Type B pancreatic cell (in vitro differentiated cells): ENCODE measurements around the gene SLC25A26. TPM values are rescaled to one million over a fixed set of nuclear protein-coding genes. Genes with fewer than 3 reads are reported as not detected.
A peak's percentile ranks its signal among the peaks of the same experiment; 100 is the strongest.

ENCODE experiments used
- DNase-seq: peaks from one replicate; pipeline ENCODE4 v3.0.0; 2021; ENCODE audit warnings: mixed read lengths; ENCODE audit not compliant: unreplicated experiment; ENCODE audit errors: extremely low spot score
- H3K27ac Mint-ChIP-seq: 2 replicates; pipeline ENCODE4 v1.8.0; 2021; ENCODE audit warnings: mild to moderate bottlenecking, mixed read lengths
- H3K27me3 Mint-ChIP-seq: 2 replicates; pipeline ENCODE4 v1.8.0; 2021; ENCODE audit warnings: mixed read lengths
- H3K36me3 Mint-ChIP-seq: 2 replicates; pipeline ENCODE4 v1.8.0; 2021; ENCODE audit warnings: mixed read lengths
- H3K4me1 Mint-ChIP-seq: one replicate; pipeline ENCODE4 v1.8.0; 2021; ENCODE audit warnings: mixed read lengths; ENCODE audit not compliant: unreplicated experiment
- H3K4me3 Mint-ChIP-seq: 2 replicates; pipeline ENCODE4 v1.8.0; 2021; ENCODE audit warnings: mild to moderate bottlenecking, mixed read lengths
- H3K9me3 Mint-ChIP-seq: 2 replicates; pipeline ENCODE4 v1.8.0; 2021; ENCODE audit warnings: mixed read lengths
- total RNA-seq: library from RNA; stranded (reverse); gene quantifications from 2 replicates; pipeline ENCODE4 v1.2.1, GENCODE V29; 2021; ENCODE audit warnings: low replicate concordance
- TF ChIP-seq, protein P1 (sequence below): fragments of 200-600 bp; sonication (generic); conservative IDR thresholded peaks from 2 replicates; pipeline ENCODE4 v1.5.0; 2021; ENCODE audit warnings: antibody characterized with exemption, mild to moderate bottlenecking

SLC25A26 gene
- total RNA-seq, 1 donor from 2014 or later, result 13.4 TPM

DNA sequence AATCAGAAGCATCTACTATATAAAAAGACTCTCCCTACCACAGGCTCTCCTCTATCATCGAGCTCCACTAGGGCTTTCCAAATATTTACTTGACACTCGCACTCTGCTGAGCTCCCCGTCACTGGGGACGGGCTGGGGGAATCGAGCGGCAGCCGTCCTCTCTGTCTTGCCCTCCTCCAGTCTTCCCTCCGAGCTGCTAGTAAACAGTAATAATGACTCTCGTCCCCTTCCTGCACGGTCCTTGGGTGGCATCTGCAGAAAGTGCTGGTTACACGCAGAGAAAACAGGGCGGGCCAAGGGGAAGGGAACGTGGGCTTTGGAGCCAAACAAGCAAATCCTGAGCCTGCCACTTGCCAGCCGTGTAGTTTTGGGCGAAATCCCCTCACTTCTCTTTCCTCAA lies 183.4 kb downstream of the SLC25A26 start:
- no peaks in the 10 kb centered on the region for H3K36me3 Mint-ChIP-seq
- H3K4me3 Mint-ChIP-seq, result no peak overlapping the region
- no peaks in the 10 kb centered on the region for H3K27me3 Mint-ChIP-seq
- DNase-seq, result no peak
- peaks cover 29% of the 10 kb centered on the region for H3K4me1 Mint-ChIP-seq
- TF ChIP-seq, protein P1, sequence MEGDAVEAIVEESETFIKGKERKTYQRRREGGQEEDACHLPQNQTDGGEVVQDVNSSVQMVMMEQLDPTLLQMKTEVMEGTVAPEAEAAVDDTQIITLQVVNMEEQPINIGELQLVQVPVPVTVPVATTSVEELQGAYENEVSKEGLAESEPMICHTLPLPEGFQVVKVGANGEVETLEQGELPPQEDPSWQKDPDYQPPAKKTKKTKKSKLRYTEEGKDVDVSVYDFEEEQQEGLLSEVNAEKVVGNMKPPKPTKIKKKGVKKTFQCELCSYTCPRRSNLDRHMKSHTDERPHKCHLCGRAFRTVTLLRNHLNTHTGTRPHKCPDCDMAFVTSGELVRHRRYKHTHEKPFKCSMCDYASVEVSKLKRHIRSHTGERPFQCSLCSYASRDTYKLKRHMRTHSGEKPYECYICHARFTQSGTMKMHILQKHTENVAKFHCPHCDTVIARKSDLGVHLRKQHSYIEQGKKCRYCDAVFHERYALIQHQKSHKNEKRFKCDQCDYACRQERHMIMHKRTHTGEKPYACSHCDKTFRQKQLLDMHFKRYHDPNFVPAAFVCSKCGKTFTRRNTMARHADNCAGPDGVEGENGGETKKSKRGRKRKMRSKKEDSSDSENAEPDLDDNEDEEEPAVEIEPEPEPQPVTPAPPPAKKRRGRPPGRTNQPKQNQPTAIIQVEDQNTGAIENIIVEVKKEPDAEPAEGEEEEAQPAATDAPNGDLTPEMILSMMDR, result no peak
- peak overlapping the region; percentile 42 for H3K27ac Mint-ChIP-seq
- H3K9me3 Mint-ChIP-seq, result no peaks in the 10 kb centered on the region

DNA sequence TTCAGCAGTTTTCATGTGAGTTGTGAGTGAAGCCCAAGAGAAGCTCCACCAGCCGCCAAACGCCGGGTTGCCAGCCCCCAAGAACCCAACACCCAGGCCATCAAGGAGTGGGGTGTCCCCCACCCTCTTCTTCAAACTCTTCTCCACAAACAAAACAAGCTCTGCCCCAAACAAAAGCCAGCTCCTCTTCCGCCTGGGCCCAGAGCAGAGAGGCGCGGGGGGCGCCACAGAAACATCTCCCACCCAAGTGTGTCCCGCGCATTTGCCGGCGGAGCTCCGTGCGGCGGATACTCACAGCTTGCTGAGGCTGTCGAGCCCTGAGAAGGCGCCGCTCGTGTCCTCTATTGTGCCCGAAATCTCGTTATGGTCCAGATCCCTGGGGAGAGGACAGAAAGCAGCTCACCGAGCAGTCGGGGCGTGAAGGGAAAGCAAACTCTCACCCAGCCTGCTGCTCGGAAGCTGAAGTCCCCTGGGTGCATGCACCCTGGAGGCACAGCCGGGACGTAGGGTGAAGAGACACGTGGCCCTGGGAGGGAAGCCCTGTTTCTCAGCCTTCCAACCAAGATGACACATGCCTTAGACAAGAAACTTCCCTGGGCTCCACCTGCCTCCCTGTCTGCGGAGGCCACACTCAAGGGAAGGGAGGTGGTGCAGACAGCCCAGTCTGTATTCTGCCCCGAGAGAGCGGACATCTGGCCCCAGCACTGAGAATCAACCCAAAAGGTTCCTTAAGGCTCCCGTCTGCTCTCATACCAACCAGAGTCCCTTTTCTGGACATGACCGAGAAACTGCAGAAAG lies 184.3 kb downstream of the SLC25A26 start:
- no peak overlapping the region for H3K27ac Mint-ChIP-seq
- TF ChIP-seq, protein P1, result no peak
- H3K27me3 Mint-ChIP-seq, result no peaks in the 10 kb centered on the region
- no peaks in the 10 kb centered on the region for H3K9me3 Mint-ChIP-seq
- H3K4me1 Mint-ChIP-seq, result peaks cover 29% of the 10 kb centered on the region
- no peak overlapping the region for H3K4me3 Mint-ChIP-seq
- DNase-seq, result no peak
- H3K36me3 Mint-ChIP-seq, result no peaks in the 10 kb centered on the region

DNA sequence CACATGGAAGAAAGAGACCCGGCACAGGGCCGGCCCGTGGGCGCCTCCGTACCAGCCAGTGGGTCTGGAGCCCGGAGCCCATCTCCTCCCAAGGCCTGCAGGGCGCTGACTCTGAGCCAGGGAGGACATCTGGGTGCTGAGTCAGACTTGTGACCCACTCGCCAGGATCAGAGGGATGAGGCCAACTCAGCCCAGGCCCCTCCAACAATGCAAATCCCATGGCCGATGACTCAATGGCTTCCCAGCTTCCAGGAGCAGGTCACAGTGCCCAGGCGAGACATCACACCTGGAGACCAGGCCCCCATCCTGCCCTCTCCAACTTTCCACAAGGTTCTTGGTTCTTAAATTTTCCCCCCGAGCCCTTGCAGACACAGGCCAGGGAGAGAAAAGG lies 184.9 kb downstream of the SLC25A26 start:
- Mint-ChIP-seq H3K27ac (no peak overlapping the region), H3K4me3 (no peak overlapping the region), H3K9me3 (no peaks in the 10 kb centered on the region), H3K27me3 (no peaks in the 10 kb centered on the region), H3K36me3 (no peaks in the 10 kb centered on the region), H3K4me1 (peaks cover 29% of the 10 kb centered on the region)
- no peak for DNase-seq
- TF ChIP-seq, protein P1, result no peak

DNA sequence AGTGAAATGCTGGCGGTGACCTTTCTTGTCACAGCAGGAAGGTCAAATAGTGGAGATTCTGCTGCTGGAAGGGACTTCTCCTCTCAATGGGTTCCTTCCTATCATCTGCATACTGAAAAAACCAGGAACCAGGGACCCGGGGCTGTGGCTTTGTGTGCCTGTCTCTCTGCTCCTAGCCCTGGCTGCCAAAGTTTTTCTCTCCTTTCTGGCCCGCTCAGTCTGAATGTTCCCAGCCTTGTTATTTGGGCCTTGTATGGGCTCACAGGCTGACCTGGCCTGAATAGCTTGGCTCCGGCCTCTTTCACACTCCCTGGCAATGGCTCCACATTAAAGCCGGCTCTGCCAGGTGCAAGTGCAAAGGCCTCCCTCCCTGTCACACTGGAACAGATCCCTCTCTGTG lies 185.4 kb downstream of the SLC25A26 start:
- H3K4me1 Mint-ChIP-seq, result peaks cover 25% of the 10 kb centered on the region
- peaks cover under 1% of the 10 kb centered on the region for H3K36me3 Mint-ChIP-seq
- H3K9me3 Mint-ChIP-seq, result no peaks in the 10 kb centered on the region
- no peak overlapping the region for H3K4me3 Mint-ChIP-seq
- no peak overlapping the region for H3K27ac Mint-ChIP-seq
- no peak for DNase-seq
- H3K27me3 Mint-ChIP-seq, result no peaks in the 10 kb centered on the region
- TF ChIP-seq, protein P1, result no peak

DNA sequence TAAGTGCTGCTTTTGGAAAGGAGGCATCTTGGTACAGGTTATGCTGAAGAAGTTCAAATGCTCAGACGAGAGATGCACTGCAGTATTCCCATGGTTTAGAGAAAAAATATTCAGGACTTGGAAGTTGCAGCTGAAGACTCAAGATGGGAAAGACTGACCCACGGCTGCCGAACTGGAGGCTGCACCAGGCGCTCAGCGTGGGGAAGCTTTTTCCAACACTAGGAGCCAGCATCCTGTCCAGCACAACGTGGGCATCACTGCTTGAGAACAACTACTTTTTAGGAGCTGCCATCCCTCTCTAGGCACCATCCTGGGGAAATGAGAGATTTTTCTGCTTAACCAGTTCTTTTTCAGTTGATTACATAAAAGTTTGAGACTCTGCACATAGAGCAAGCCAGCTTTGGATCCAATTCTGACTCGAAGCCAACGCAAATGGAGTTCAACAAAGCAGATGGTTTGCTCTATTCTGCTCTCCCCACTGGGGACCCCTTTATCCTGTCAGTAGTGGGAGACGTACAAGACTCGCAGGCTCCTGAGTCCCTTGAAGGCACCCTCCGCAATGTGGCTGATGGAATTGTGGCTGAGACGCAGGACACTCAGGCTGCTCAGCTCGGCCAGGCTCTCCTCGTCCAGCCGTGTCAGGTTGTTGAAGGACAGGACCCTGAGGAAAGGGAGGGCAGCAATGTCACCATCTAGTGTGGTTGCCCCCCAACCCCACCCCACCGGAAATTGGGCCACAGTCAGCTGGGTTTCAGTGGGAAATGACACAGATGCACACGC lies 186.2 kb downstream of the SLC25A26 start:
- Mint-ChIP-seq H3K27ac (no peak overlapping the region), H3K27me3 (no peaks in the 10 kb centered on the region), H3K4me1 (peaks cover 16% of the 10 kb centered on the region), H3K36me3 (peaks cover 6% of the 10 kb centered on the region), H3K4me3 (no peak overlapping the region), H3K9me3 (no peaks in the 10 kb centered on the region)
- DNase-seq, result no peak
- TF ChIP-seq, protein P1, result no peak
